HG03095 (cell line): Measurements from ENCODE around the gene THOC7.

ENCODE experiments used
- ATAC-seq: cut with Tn5 transposase; IDR thresholded peaks from one replicate; pipeline ENCODE4 v1.9.1; 2021; ENCODE audit warnings: moderate library complexity; ENCODE audit not compliant: unreplicated experiment

The THOC7 gene

GRCh38 chr3:63878394-63879060 is 14.9 kb upstream of the THOC7 start:
- no peak for ATAC-seq

- no peak for ATAC-seq
Measured at GRCh38 chr3:63877737-63878393, 14.3 kb upstream of the THOC7 start.

- ATAC-seq: no peak
Measured at GRCh38 chr3:63876260-63876659, 12.7 kb upstream of the THOC7 start.

DNA sequence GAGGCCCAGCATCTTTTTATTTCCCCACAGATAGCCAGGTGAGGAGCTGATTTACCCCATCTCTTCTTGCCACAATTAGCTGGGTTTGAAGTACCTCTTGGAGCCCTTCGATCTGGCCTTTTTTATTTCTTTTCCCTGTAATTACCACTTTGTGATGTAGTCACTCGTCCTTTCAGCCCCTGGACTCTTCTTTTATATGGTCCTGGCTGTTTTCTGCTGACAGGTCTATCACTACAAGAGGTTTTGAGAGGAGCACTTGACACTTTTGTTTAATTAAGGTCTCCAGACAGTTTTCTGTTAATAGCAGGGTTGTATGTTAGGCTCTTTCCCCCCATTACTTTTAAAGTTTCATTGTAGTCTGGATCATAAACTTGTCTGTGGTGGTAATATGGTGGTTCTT is 11.9 kb upstream of the THOC7 start:
- no peak for ATAC-seq

DNA sequence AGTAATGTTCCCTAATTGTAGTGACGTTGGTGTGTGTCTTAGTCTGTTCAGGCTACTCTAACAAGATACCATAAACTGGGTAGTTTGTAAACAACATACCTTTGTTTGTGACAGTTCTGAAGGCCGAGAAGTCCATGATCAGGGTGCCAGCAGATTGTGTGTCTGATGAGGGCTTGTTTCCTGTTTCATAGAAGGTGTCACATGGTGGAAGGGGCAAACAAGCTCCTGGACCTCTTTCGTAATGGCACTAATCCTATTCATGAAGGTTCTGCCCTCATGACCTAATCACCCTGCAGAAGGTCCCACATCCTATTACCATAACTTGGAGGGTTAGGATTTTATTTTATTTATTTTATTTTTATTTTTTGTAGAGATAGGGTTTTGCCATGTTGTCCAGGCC is 11.2 kb upstream of the THOC7 start:
- no peak for ATAC-seq

GRCh38 chr3:63872135-63872924 is 8.7 kb upstream of the THOC7 start:
- no peak for ATAC-seq

- ATAC-seq: no peak
Measured at GRCh38 chr3:63870615-63871005, 7.0 kb upstream of the THOC7 start.

DNA sequence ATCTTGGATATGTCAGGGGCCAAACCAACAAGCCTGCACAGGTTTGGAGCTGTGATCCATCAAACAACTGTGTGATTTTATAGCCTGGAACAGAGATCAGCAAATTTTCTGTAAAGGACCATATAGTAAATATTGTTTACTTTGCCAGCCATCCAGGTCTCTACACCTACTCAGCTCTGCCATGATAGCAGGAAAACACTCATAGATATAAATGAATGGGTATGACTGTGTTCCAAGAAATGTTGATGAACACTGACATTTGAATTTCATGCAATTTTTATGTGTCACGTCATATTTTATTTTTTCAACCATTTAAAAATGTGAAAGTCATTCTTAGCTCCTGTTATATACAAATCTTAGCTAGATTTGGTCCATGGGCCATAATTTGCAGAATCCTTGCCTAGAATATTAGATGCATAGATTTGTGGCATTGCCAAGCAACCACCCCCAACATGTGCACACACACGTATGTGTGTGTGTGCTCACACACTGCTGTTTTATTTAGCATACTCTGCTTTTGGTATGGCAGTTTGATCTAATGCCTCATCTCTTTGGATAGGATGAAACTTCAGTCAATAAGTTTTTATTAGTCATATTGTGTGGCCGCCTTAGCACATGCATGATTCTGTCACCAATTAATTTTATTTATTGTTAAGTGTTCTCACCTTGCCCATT is 6.5 kb upstream of the THOC7 start:
- no peak for ATAC-seq

- ATAC-seq: no peak
Measured at GRCh38 chr3:63867225-63867624, 3.6 kb upstream of the THOC7 start.

- no peak for ATAC-seq
Measured at GRCh38 chr3:63864965-63865327, 1.3 kb upstream of the THOC7 start.

DNA sequence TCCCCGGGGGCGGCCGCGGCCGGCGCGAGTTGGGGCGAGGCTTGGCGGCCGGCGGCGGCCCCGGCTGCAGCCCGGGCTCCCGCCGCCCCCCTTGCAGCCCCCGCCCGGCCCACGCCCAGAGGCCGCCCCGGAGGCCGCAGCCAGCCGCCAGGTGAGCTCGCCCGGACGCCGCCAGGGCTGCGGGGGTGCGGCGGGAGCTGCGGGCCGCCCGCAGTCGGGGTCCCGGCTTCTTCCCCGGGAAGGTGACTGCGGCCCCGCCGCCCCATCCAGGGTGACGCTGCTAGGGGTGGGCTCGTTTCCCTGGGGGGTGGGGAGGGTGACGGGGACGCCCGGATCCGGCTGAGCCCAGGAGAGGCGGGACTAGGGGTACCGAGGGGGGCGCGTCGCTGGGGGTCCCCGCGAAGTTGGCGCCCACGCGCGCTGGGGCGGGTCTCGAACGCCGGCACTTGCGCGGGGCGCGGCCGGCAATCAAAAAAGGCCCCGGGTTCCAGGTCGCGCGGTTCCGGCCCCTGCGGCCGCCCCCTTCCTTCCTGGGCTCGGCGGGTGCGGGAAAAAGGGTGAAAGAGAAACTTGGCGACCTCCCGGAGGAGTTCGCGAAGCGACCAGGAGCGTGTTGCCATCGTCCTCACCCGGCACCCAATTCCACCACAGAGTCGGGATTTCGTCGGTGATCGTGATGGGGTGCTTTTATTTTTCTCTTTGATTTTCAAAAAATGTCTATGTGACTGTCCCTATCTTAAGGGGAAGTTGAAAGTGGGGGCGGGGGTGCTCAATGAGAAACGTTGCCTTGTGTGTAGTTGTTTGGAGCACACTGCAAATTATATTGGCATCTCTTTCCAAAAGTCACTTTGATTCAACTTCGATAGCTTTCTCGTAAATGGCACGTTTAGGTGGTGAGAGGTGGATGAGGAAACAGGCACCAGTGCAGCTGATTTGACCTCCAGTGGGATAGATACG is 681 bp upstream of the THOC7 start:
- peak; percentile 35 for ATAC-seq

DNA sequence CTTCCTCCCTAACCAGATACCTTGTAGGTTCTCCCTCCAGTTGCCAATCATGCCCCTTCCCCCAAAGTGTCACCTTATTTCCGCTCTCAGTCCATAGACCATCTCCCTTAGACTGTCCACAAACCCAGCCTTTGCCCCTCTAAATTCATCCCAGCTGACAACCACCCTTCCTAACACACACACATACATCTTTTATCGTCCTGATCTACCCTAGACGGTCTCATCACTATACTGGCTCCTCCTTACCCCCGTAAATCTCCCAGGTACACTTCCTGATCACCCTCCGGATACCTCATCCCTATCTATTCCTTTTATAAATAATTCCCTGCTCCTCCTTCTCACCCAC is 828 bp downstream of the THOC7 start:
- ATAC-seq: no peak

DNA sequence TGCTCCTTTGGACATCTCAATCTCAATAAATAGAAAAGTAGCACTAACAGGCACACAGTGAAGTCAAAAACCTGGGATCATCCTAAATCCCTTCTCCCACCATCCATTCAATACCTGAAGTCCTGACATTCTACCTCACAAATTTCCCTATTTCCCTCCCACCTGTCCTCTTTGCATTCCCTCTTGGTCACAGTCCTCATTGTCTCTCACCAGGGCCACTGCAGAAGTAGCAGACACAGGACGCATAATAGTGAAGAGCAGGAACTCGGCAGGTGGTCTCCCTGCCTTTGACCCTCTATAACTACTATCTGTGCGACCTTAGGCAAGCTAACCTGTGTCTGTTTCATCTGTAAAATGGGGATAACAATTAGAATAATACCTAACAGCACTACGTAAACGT is 2.3 kb downstream of the THOC7 start:
- no peak for ATAC-seq

GRCh38 chr3:63860776-63861175 is 2.8 kb downstream of the THOC7 start:
- ATAC-seq: no peak

DNA sequence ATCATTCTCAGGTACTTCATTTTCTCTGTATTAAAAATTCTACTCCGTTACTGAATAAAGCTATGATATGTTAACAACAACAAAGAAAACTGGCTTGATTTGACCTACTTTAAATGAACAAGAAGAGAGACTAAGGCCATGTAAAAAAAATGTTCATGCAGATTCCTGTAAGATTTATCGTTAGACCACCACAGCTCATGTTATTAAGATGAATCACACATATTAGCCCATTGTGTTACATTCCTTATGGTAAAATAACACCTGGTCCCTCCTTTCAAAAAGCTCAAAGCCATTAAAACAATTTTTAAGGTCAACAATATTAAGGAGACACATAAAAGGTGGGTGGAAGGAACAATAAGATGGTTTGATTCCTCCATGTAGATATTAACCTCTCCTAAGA is 6.3 kb downstream of the THOC7 start:
- no peak for ATAC-seq

DNA sequence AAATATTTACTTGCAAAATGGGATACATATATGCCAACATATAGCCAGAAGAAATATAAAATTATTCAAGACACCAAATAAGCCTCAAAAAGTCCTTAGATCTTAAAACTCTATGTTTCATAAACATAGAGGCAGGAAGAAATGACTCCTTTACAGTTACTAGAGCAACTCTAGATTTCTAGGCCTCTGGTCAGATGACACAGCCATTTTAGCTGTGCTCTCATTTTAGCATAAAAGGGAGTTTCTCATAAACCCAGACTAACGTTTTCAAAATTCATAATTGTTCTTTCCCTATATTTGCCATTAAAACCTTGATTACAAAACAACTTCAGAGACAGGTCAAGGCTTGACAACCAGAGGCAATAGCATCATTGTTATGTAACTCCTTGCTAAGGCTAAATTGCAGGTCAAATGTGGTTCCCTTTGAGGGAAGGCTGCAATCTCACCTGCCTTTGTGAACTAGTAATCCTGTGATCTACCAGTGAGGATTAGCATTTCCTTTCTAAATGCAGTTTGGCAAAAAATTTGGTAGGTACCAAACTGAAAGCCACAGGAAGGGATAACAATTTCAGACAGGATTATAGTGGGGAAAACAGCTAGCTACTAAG is 8.2 kb downstream of the THOC7 start:
- ATAC-seq: no peak

DNA sequence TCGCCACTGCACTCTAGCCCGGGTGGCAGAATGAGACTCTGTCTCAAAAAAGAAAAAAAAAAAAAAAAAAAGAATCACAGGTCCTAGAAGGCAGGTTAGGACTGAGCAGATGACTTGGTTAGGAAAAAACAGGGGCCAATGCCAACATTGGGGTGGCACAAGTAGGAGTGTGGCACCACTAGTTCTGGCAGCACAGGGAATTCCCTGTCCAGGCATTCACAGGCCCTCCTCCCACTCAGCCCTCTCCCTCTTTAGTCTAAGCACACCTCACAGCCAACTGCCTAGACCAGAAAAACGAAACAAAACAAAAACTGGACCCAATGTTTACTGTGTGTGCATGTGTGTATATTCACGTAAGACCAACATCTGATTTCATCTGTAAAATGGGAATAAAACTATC is 10.5 kb downstream of the THOC7 start:
- no peak for ATAC-seq

DNA sequence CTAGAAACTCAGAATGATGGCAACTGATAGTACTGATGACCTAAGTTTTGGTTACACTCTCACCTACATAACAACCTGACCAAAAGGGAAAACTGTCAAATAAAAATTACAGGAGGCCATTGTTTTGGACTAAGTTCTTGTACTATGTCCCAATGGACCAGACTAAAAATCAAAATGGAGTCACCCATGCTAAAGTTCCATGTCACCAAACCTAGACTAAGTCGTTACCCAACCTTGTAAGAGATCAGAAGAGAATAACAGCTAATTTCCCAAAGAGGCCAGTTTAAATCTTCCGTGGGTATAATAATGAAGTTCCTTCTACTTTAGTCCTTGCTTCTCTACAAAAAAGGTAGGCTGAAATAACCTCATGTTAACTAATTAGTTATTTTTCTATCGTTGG is 12.3 kb downstream of the THOC7 start:
- ATAC-seq: no peak

DNA sequence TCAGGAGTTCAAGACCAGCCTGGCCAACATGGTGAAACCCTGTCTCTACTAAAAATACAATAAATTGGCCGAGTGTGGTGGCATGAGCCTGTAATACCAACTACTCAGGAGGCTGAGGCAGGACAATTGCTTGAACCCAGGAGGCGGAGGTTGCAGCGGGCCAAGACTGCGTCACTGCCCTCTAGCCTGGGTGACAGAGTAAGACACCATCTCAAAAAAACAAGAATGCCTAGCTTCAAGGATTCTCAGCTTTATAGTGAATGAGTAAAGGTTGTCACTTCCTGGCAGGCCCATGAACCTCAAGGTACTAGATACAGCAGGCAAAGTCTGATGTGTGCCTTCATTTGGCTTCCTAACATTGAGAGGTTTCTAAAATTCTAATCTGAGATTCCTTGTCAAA is 14.4 kb downstream of the THOC7 start:
- no peak for ATAC-seq

GRCh38 chr3:63847718-63848450 is 15.7 kb downstream of the THOC7 start:
- no peak for ATAC-seq
